Ramos (cell line): Measurements from ENCODE around the gene MMS19.

Experiments used
- in situ Hi-C: fragments of 300-500 bp; cut with MboI; formaldehyde crosslinking; loops from one replicate; pipeline ENCODE4 v1.14.3; 2022; ENCODE audit warnings: low sequenced_read_pairs; ENCODE audit not compliant: unreplicated experiment

The MMS19 gene

GRCh38 chr10:97498076-97498840 is at the start of gene MMS19:
TSS of gene MMS19 (minus strand) at chr10:97498422. CDS start at chr10:97498384, 38 bp downstream.
- in situ Hi-C loops: no loop called here

- in situ Hi-C loops: no loop called here
Observed at GRCh38 chr10:97547962-97548361, 49.7 kb upstream of the MMS19 start.

GRCh38 chr10:97547271-97547600 is 49.0 kb upstream of the MMS19 start:
- in situ Hi-C loops: no loop called here

- in situ Hi-C loops: no loop called here
Observed at GRCh38 chr10:97546456-97547270, 48.4 kb upstream of the MMS19 start.

GRCh38 chr10:97543025-97543546 is 44.9 kb upstream of the MMS19 start:
- in situ Hi-C loops: no loop called here

- in situ Hi-C loops: no loop called here
Observed at GRCh38 chr10:97542169-97543024, 44.2 kb upstream of the MMS19 start.

GRCh38 chr10:97540669-97541500 is 42.7 kb upstream of the MMS19 start:
- in situ Hi-C loops: no loop called here

- in situ Hi-C loops: no loop called here
Observed at GRCh38 chr10:97539523-97540200, 41.4 kb upstream of the MMS19 start.

GRCh38 chr10:97538839-97539238 is 40.6 kb upstream of the MMS19 start:
- in situ Hi-C loops: no loop called here

GRCh38 chr10:97538411-97538810 is 40.2 kb upstream of the MMS19 start:
- in situ Hi-C loops: no loop called here

GRCh38 chr10:97537186-97537869 is 39.1 kb upstream of the MMS19 start:
- in situ Hi-C loops: no loop called here

GRCh38 chr10:97534746-97535367 is 36.6 kb upstream of the MMS19 start:
- in situ Hi-C loops: no loop called here

GRCh38 chr10:97533888-97534287 is 35.7 kb upstream of the MMS19 start:
- in situ Hi-C loops: no loop called here

GRCh38 chr10:97532935-97533671 is 34.9 kb upstream of the MMS19 start:
- in situ Hi-C loops: no loop called here

- in situ Hi-C loops: no loop called here
Observed at GRCh38 chr10:97531401-97531986, 33.3 kb upstream of the MMS19 start.

GRCh38 chr10:97529685-97530465 is 31.7 kb upstream of the MMS19 start:
- in situ Hi-C loops: no loop called here
